Cardiac septum (tissue), 1 donor: ENCODE results near the gene SEMA7A. TPM values are rescaled to one million over a fixed set of nuclear protein-coding genes. Genes with fewer than 3 reads are reported as not detected.

ENCODE experiments used
- DNase-seq: peaks from one replicate; pipeline ENCODE4 v3.0.0-alpha.2; 2020; ENCODE audit warnings: low spot score
- intact Hi-C: fragments of 100-400 bp; cut with DNase I; formaldehyde crosslinking; loops from one replicate; pipeline ENCODE4 v1.14.0; 2022
- total RNA-seq: library from RNA; stranded (reverse); fragmentation: NEBNext Ultra II Directional; extraction: Animal tissue kit (Norgen Biotek cat#: 25700); gene quantifications from one replicate; pipeline ENCODE4 v1.2.1, GENCODE V29; 2021
- donor health status: DM: no; HTN: no; CAD: no.

SEMA7A gene
- total RNA-seq, 1 donor from 2014 or later = 1.5 TPM

DNA sequence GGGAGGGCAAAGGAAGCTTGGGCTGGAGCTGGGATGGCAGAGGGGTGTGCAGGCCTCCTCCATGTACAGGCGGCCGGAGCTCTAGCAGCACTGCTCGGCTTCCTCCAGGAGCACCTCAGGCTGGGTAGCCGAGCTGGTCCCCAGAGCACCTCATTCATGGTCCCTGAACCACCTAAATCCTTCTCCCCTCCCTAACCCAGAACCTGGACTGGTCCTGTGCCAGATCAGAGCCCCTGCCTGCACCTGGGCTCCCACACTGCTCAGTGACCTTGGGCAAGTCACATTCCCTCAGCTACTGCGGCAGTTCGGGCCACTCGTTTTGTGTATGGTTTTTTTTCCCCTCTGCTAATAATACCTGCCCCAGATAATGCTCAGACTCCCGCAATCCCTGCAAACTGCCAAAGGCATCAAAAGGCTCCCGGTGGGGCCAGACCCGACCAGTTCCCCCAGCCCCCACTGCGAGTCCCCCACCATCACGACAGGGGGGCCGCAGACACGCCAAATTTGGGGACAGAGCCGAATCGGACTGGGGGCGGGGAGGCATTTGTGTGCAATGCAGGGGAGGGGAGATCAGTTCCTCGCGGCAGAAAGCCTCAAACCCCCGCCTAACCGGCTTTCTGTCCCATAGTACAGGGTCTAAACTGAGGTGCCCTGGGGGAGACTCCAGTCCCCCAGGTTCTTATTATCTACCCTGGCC lies 1.3 kb downstream of the SEMA7A start:
- intact Hi-C loops = no loop called here
- no peak for DNase-seq

DNA sequence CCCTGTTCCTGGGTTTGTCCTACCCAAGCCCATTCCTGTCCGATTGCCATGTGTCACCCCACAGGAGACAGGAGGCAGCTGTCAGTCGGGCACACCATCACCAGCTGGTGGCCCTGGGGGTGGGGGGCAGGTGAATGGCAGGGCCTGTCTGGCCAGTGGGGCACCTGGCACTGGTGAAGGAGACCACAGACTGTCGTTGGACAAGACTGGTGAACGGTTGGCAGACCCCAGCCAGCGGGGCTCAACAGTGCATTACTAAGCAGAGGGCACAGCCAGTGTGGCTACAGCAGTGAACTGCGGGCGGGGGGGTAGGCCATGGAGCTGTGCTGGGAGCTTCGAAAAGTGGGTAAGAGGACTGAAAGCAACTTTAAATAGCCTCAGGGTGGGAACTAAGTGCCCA lies 2.1 kb downstream of the SEMA7A start:
- intact Hi-C loops = no loop called here
- no peak for DNase-seq

DNA sequence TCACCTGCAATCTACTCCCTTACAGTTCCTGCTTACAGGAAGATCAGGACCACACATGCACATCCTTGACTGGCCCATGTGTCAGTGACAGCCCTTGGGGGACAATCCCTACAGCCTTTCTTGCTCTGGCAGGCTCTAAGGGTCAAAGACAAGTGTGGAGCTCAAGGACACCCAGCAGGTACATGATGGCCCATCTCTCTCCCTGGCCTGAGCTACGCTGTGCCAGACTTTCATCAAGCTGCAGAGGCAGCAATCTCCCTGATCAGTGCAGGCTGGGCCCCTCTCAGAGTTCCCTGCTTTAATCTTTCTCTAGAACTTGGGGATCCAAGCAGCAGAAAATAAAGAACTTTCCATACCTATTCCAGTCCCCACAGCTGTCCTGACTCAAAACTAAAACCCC lies 2.6 kb downstream of the SEMA7A start:
- DNase-seq = no peak
- intact Hi-C loops = no loop called here

DNA sequence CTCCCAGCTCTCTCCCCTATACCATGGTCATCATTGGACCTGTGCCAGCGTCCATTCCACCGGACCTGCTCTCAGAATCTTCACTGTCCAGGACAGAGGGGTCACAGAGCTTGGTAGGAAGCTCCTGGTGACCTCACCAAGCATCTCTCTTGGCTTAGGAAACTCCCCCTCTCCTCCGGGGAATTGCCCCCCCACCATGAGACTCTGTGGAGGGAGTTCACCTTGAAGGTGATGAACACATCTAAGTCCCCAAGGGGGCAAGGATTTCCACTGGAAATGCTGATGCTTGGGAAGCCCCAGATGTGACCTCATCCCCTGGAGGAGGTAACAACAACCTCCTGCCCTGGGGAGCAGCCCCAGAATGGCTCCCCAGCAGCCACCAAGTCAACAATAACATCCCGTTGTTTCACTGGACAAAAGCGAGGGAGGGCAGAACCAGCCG lies 3.2 kb downstream of the SEMA7A start:
- intact Hi-C loops = no loop called here

DNA sequence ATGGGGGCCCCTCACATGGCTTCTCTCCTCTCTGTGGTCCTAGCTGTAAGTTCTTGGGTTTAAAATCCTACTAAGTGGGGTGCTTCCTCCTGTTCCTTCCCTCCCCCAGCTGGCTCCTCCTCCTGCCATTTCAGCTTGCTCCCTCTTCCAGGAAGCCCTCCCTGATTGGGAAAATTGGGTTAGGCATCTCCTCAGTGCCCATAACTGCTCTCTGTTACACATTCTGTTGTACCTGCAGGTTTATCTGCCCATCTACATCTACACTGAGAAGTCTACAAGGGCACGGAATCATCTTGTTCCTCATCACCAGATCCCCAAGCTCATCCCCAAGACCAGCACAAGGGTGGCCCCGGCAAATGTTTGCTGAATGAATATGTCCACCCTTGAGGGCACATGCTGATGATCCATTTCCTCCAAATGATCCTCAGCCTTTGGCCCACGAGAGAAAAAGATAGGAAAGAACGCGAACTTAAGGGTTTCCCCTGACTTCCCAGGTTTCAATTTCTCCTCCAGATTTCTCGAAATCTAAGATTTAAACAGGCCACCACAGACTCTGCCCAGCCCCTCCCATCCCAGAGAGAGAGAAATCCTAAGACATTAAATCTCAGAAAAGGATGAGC lies 3.9 kb downstream of the SEMA7A start:
- no peak for DNase-seq
- intact Hi-C loops = no loop called here

More for the DNA sequence above, 3.2 kb downstream of the SEMA7A start:
- no peak for DNase-seq

DNA sequence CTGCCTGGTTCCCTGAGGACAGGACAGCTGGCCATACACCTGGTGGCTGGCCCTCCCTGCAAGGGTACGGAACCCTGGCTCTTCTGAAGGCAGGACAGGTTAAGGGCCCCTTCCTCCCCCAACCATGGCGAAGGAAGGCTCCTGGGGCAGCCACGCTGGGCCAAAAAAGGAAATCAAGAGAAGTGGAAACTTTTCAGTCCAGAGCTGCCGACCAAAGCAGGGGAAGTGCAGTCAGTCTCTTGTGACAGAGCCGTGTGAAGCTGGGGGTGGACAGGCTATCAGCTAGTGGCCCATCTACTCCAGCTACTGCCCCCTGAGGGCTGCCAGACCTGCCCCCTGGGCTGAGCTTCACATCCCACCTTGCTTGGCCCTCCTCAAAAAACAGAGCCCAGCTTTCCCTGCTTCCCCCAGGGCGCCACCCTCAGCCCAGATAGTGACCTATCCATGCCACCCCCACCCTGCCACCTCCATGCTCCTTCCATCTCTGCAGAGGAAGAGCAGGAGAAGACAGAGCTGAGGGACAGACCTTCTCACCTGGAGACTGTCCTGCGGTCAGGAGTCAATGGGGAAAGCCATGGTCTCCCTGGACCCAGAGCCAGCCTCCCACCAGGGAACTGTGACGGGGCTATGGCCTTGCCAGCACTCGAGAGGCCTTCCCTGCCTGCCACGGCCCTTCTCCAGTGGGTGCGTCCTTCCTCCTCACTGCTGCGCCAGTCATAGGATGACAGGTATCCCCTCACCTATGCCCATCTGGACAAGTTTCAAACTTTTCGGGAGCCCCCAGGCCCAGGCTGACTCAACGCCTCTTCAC lies 4.6 kb downstream of the SEMA7A start:
- DNase-seq = no peak
- intact Hi-C loops = no loop called here

DNA sequence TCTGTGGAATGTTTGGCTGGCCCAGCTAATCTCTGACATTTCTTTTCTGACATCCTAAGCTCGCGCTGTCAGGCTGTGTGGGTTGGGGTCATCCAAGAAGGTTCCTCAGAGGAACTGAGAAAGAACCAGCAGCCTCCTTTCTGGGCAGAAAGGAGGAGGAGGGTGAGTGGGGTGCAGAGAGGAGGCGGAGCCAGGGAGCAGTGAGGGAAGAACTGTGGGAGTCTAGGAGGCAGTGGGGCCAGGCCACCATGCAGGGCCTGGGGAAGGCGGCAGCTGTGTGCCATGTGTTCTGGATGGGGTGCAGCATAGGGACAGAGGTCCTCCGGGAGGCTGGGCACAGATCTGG lies 5.3 kb downstream of the SEMA7A start:
- intact Hi-C loops = no loop called here
- no peak for DNase-seq

DNA sequence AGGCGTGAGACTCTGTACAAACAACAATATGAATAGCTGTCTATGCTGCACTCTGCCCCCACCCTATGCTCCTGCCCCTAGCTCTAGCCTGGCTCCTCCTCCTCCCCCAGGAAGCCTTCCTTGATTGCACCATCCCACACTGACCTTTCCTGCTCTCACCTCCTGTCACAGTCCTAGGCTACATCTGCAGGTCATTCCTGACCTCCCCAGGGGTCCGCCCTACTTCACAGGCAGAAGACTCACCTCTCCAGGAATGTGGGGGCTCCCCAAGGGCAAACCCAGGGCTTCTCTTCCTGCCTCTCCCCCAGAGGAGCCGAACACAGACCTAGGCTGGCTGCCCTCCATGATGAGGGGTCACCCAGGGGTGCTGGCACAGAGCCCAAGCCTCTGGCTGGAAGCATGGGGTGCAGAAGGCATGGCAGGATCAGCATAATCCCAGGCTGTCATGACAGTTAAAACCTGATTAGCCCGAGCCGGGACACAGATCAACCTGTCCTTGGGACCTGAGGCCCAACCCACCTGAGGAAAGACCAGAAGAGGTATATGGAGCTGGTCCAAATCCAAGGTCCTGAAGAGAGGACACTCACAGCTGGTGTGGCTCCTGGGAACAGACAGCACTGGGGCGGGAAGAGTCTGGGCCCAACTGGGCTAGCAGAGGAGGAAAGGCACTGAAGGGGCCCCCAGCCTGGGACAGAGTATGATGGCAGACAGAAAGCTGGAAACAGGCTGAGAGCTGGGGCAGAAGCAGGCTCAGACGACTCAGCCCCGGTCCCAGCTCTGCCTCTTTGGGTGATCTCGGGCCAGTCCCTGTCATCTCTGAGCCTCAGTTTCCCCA lies 5.9 kb downstream of the SEMA7A start:
- no peak for DNase-seq
- intact Hi-C loops = no loop called here

DNA sequence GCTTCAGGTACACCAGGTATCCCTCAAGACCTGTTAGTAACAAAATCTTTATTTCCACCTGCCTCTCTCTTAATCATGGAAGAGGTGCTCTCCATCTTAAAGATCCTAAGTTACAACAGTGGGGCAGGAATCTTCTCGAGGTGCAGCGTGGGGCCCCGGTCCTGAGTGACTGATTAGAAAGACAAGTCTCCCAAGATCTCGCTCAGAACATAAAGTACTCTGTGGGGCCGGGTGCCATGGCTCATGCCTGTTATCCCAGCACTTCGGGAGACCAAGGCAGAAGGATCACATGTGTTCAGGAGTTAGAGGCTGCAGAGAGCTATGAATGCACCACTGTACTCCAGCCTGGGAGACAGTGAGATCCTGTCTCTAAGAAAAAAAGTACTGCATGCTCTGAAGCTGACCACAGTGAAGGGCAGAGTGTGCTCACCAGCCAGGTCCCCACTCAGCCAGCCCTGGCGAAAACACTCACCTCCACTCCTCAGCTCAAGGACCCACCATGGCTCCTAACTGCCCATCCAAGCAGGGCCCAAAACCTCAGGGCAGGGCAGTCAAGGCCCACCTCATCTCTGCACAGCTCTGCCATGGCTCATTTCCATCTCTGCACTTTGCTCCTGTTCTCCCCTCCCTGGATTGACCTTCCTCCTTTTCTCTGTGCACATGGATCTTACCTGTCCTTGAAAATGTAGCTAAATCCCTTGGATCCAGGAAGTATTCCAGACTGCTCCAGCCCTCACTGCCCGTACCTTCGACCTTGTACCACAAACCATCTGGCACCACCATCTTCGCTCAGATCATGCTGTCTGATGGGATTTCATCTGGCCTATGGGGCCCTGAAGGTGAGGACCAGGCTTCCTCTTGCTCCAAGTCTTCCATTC lies 7.1 kb downstream of the SEMA7A start:
- intact Hi-C loops = no loop called here
- no peak for DNase-seq

DNA sequence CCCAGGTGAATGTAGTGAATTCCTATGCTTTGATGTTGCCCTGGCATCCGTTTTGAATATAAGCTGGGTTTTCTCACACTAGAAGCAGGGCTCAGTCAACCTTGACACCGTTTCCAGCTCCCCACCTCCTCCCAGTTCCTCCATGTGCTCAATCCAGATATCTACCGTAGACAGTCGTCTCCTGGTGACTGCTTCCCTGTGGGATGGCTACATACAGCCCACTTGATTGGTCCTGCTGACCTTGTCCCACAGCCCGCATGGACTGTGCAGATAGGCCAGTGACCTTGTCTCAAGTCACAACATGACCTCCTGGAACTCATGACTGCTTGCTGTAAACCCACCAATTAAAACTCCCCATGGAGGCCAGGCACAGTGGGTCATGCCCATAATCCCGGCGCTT lies 8.1 kb downstream of the SEMA7A start:
- intact Hi-C loops = no loop called here
- no peak for DNase-seq

DNA sequence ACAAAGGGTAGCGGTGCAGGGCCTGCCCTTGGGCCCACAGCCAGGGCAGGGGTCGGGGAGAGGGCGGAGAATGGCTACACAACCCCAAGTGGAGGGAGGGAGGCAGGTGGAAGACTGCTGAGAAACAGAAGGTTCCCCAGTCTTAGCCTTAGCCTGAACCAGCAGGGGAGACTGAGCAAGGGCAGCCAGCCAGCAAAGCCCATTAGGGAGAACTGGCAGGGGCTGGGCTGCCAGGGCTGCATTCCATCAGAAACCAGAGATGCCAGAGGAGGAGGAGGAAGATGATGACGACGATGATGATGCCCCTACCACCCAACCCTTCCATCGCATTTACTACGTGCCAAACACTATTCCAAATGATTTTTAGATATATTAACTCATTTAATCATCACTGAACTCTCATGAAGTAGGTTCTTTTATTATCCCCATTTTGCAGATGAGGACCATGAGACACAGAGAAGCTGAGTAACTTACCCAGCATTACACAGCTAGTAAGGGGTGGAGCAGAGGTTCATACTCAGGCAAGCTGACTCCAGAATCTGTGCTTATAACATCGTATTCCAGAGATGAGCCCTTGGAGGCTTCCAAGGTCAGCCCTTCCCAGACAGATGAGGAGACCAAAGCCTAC lies 8.7 kb downstream of the SEMA7A start:
- intact Hi-C loops = no loop called here
- no peak for DNase-seq

DNA sequence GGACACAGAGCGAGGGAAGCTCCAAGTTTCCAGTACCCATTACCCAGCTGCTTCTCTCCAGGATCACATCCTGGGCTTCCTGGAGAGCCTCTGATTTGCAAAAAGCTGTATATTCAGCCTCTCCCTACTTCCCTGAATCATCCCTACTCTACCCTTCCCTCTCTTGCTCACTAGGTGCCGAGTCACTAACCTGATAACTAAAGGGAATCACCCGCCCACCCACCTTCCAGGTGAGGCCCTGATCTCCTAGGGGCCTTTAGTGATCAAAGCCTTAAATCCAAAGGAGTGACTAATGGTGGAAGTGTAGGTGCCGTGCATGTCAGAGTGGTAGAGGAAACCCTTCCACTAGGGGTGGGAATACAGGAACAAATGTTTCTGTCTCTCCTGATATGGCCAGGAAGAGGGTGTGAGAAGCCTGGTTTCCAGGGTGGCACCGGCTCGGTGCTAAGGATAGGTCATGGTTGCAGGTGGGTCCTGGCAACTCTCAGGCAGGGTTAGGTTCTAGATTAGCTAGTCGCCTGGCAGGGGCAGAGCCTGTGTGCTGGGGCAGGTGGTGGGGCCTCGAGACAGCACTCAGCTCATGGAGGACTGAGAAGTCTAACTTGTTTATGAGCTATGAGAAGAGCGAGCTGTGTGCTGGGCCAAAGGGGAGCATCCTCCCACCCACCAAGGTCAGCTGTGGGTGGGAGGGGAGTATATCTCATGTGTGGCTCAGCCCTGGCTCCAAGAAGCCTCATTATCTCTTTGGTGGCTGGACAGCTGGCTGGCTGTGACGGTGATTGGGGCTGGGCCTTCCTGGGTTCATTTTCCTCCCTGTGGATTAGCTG lies 10.1 kb downstream of the SEMA7A start:
- DNase-seq = no peak
- intact Hi-C loops = no loop called here

DNA sequence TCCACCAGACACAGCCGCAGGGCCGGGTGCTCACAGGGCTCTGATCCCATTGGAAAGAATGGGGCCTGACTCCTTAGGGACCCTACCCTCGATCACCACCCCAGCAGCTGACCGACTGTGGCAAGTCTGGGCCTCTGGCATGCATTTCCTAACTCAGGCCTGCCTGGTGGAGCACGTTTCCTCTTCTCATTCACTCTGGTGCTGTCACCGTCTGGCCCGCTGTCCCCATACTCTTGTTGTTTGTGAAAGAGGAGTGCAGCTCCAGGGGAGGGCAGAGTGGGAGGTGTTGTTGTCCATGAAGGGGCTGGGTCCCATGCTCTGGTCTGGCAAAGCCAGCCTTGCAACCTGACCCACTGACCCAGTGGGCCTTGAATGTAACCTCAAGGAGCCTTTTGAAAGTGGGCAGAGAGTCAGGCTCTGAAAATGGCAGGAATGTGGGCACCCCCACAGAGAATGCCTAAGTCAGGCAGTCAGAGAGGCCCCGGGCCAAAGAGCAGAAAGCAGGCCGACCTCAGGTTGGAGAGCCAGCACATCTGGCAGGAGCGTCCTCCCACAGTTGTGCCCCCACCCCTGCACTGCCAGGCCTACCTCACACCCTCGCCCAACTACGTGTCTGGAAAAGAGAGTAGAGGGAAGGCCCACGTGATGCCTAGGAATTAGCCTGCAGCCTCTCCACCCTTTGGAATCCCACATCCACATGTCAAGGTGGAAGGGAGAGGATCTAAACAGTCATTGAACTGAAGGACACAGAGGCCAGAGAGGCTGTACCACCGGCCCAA lies 10.9 kb downstream of the SEMA7A start:
- intact Hi-C loops = no loop called here

DNA sequence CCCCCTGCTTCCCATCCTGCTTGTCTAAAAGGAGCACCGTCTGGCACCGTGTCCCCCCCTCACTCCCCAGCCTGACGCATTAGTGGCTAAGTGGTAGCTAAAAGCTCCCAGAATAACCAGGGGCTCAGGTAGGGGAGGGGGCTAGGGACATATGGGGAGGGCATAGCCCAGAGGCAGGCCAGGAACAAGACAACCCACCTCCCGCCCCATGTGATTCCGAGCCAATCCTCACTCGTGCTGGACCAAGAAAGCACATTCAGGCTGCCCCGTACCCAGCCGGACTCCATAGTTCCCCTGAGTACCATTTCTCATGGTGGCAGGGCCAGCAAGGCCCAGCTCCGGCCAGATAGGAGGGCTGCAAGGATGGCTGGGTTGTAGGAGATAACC lies 11.5 kb downstream of the SEMA7A start:
- intact Hi-C loops = no loop called here
- no peak for DNase-seq

More for the DNA sequence above, 10.9 kb downstream of the SEMA7A start:
- no peak for DNase-seq

DNA sequence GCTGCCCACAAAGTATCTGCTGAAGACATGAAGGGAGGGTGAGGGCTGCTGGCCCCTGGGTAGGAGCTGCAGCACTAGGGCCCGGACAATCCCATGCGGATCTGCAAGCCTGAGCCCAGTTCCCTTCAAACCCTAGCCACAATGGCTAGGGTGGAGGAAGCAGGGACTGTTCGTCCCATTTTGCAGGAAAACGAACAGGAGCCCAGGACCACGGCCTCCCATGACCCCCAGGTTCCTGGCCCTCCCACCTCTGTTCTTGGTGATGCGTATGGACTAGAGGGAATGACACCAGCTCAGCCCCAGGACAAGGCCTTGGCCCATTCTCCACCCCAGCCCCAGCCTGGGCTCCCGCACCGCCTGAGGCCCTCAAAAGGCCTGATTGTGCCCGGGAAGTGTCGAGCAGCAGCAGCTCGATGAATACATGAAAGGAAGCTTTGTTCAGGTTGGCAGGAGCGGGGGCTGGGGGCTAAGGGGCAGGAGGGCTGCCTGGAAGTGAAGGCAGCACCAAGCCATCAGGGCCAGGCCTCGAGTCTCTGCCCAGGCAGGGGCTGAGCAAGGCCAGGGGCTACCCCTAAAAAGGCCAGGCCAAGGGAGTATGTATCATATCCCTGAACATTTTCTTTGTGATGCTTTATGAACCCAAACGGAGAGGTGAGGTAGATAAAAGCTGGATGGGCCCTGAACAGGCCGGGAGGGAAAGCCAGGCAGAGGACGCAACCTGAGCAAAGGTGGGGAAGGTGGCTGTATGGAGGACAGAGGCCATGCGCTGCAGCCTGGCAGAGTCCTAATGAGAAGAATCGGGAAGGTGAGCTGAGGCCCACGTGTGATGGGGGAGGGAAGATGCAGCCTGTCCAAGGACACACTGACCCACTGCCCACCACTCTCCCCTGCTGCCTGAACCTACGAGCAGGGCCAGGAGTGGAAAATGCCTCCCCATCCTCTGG lies 12.2 kb downstream of the SEMA7A start:
- intact Hi-C loops = no loop called here
- DNase-seq = no peak
